ENCODE data around the gene CALML5. TPM values are rescaled to one million over a fixed set of nuclear protein-coding genes. Genes with fewer than 3 reads are reported as not detected.
A peak's percentile ranks its signal among the peaks of the same experiment; 100 is the strongest.

The CALML5 gene
- total and polyA plus RNA-seq, 9 of the 15 experiments (the other 6 are each of a cell fraction or from before 2014, with no cell fraction given) = not detected

GRCh38 chr10:5479481-5480161 is 19.7 kb downstream of the CALML5 start (continued):
- TF ChIP-seq TCF7 (IDR thresholded peaks at IDR 0.05; ENCODE audit: borderline replicate concordance) (peak; percentile 55; the same call in 1 of the 2 replicates), ZBTB43 (CRISPR knock-in tag; IDR thresholded peaks at IDR 0.05) (no peak), XRCC3 (IDR thresholded peaks at IDR 0.05) (no peak), ZNF253 (CRISPR knock-in tag; conservative IDR thresholded peaks at IDR 0.05) (no peak), KLF16 (IDR thresholded peaks at IDR 0.05) (peak; percentile 85), PML (IDR thresholded peaks at IDR 0.05; ENCODE audit: low read length) (peak; percentile 83), MAX (CRISPR knock-in tag; IDR thresholded peaks at IDR 0.05) (no peak), ZNF274 (IDR thresholded peaks at IDR 0.05; ENCODE audit: borderline replicate concordance, low read depth, low read length) (no peak), TAF15 (IDR thresholded peaks at IDR 0.05; ENCODE audit: low read depth, low read length) (no peak), POLR2G (IDR thresholded peaks at IDR 0.05; ENCODE audit: low read depth, low read length) (peak; percentile 74), THRA (IDR thresholded peaks at IDR 0.05) (no peak), PHF8 (IDR thresholded peaks at IDR 0.05; ENCODE audit: borderline replicate concordance, low read length) (0 out of 2 replicates have a peak, but pooled peaks have one; percentile 4), FOXJ3 (CRISPR knock-in tag; IDR thresholded peaks at IDR 0.05) (no peak), ELK1 (CRISPR knock-in tag; IDR thresholded peaks at IDR 0.05) (no peak), ZNF76 (CRISPR knock-in tag; IDR thresholded peaks at IDR 0.05; ENCODE audit: borderline replicate concordance) (no peak), MLX (CRISPR knock-in tag; conservative IDR thresholded peaks at IDR 0.05) (no peak), KAT7 (CRISPR knock-in tag; IDR thresholded peaks at IDR 0.05; ENCODE audit: borderline replicate concordance) (no peak), ZSCAN32 (CRISPR knock-in tag; IDR thresholded peaks at IDR 0.05) (no peak), ESRRA (IDR thresholded peaks at IDR 0.05; ENCODE audit: borderline replicate concordance, low read depth) (peak; percentile 41; the same call in 1 of the 2 replicates), ZNF77 (CRISPR knock-in tag; IDR thresholded peaks at IDR 0.05) (no peak), ZNF184 (CRISPR knock-in tag; IDR thresholded peaks at IDR 0.05) (no peak), ZNF395 (CRISPR knock-in tag; IDR thresholded peaks at IDR 0.05) (no peak; the same call in 1 of the 2 replicates), PTTG1 (tag; IDR thresholded peaks at IDR 0.05; ENCODE audit: low read depth) (no peak)
